ENCODE data around the gene ADAMTS2.

DNA sequence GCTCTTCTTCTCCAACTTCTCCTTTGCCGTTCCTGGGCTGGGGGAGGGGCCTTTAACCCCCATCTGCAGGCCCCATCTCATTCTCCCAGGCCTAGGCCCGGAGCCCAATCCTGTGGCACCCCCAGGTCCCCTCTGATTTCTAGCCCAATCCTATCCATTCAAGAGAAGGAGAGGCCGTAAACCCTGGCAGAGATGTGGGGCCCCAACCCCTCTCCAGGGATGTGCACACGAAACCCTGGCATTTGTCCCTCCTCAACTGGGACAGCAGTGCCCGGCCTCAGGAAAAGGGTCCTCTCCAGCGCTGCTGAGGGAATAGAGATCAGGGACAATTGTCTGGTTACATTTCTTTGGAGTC lies 24.2 kb upstream of the ADAMTS2 start:
- TF ChIP-seq, protein P1, sequence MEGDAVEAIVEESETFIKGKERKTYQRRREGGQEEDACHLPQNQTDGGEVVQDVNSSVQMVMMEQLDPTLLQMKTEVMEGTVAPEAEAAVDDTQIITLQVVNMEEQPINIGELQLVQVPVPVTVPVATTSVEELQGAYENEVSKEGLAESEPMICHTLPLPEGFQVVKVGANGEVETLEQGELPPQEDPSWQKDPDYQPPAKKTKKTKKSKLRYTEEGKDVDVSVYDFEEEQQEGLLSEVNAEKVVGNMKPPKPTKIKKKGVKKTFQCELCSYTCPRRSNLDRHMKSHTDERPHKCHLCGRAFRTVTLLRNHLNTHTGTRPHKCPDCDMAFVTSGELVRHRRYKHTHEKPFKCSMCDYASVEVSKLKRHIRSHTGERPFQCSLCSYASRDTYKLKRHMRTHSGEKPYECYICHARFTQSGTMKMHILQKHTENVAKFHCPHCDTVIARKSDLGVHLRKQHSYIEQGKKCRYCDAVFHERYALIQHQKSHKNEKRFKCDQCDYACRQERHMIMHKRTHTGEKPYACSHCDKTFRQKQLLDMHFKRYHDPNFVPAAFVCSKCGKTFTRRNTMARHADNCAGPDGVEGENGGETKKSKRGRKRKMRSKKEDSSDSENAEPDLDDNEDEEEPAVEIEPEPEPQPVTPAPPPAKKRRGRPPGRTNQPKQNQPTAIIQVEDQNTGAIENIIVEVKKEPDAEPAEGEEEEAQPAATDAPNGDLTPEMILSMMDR (IDR thresholded peaks at IDR 0.05), result no peak
- no peak for TF ChIP-seq POLR2A (IDR thresholded peaks at IDR 0.05)
